NB4 (cell line): Measurements from ENCODE around the gene JPT1.

Source experiments
- MYC ChIP-seq: IDR thresholded peaks from 2 replicates; pipeline ENCODE4 v1.6.1; 2011; ENCODE audit warnings: low read depth, low read length
- POLR2A ChIP-seq: IDR thresholded peaks from 2 replicates; pipeline ENCODE4 v1.6.1; 2011; ENCODE audit warnings: mild to moderate bottlenecking; ENCODE audit not compliant: insufficient read length; ENCODE audit errors: extremely low read depth
- TF ChIP-seq, protein P1 (sequence below): IDR thresholded peaks from one replicate; pipeline ENCODE4 v1.5.1; 2012; ENCODE audit warnings: low read depth, low read length
- TF ChIP-seq, protein P2 (sequence below): IDR thresholded peaks from 2 replicates; pipeline ENCODE4 v1.6.1; 2011; ENCODE audit warnings: low read depth, low read length

DNA sequence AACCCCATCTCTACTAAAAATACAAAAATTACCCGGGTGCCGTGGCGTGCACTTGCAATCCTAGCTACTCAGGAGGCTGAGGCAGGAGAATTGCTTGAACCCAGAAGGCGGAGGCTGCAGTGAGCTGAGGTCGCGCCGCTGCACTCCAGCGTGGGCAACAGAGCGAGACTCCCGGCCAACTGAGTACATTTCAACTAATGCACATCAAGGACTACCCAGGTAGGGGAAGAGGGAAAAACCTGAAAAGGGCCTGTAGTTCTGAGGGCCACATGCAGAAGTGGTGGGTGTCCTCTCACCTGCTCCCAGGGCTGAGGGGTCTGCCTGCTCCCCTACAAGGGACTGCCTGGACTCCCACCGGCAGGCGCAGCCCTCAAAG is 67.1 kb downstream of the JPT1 start:
- TF ChIP-seq POLR2A (no peak), MYC (no peak)
- TF ChIP-seq, protein P1, sequence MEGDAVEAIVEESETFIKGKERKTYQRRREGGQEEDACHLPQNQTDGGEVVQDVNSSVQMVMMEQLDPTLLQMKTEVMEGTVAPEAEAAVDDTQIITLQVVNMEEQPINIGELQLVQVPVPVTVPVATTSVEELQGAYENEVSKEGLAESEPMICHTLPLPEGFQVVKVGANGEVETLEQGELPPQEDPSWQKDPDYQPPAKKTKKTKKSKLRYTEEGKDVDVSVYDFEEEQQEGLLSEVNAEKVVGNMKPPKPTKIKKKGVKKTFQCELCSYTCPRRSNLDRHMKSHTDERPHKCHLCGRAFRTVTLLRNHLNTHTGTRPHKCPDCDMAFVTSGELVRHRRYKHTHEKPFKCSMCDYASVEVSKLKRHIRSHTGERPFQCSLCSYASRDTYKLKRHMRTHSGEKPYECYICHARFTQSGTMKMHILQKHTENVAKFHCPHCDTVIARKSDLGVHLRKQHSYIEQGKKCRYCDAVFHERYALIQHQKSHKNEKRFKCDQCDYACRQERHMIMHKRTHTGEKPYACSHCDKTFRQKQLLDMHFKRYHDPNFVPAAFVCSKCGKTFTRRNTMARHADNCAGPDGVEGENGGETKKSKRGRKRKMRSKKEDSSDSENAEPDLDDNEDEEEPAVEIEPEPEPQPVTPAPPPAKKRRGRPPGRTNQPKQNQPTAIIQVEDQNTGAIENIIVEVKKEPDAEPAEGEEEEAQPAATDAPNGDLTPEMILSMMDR = no peak
- TF ChIP-seq, protein P2, sequence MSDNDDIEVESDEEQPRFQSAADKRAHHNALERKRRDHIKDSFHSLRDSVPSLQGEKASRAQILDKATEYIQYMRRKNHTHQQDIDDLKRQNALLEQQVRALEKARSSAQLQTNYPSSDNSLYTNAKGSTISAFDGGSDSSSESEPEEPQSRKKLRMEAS = no peak
